H1 (cell line): ENCODE results near the gene FRMD4A. TPM values are rescaled to one million over a fixed set of nuclear protein-coding genes. Genes with fewer than 3 reads are reported as not detected.
"Not testable (repeated sequence)": the region's sequence is repeated elsewhere in the genome, so short reads cannot be mapped to it uniquely, and the experiment has no call there.

ENCODE experiments used
- CTCF ChIA-PET: fragments of 300-600 bp; sonication (Branson Sonifier 250); formaldehyde crosslinking; loops from one replicate; lab custom pipeline; 2021; ENCODE audit not compliant: partially characterized antibody; lab: Charles Lee
- POLR2A ChIA-PET: fragments of 300-600 bp; sonication (Branson Sonifier 250); formaldehyde crosslinking; loops from one replicate; lab custom pipeline; 2021; ENCODE audit warnings: inconsistent platforms; ENCODE audit not compliant: partially characterized antibody; lab: Charles Lee
- DNase-seq, 2 experiments: peaks; one replicate each; pipeline versions ENCODE4 v3.0.0 to v3.0.0-alpha.2; 2010 to 2022; ENCODE audit warnings: low spot score in 2 of 2, low read depth in 1 of 2, mixed read lengths in 1 of 2
- FAIRE-seq: peaks from 2 replicates; lab custom pipeline; 2011; peaks lifted over from hg19 to GRCh38; lab: Jason Lieb, UNC
- H2AFZ ChIP-seq: 2 replicates; pipeline ENCODE4 v1.8.1; 2012; ENCODE audit warnings: low read length, inconsistent platforms
- H2AK5ac ChIP-seq: 2 replicates; pipeline ENCODE4 v1.6.1; 2013; ENCODE audit warnings: low read depth, low read length
- H2BK120ac ChIP-seq: replicated peaks from 2 replicates; pipeline ENCODE3; 2013; ENCODE audit warnings: low read depth, low read length, inconsistent platforms
- H2BK12ac ChIP-seq: 2 replicates; pipeline ENCODE4 v1.6.1; 2013; ENCODE audit warnings: low read depth, low read length
- H2BK15ac ChIP-seq: 2 replicates; pipeline ENCODE4 v1.6.1; 2013; ENCODE audit warnings: low read length
- H2BK20ac ChIP-seq: 2 replicates; pipeline ENCODE4 v1.6.1; 2013; ENCODE audit warnings: low read length
- H2BK5ac ChIP-seq: 2 replicates; pipeline ENCODE4 v1.6.1; 2013; ENCODE audit warnings: low read depth, low read length
- H3K14ac ChIP-seq: 2 replicates; pipeline ENCODE4 v1.6.1; 2013; ENCODE audit warnings: inconsistent platforms; ENCODE audit not compliant: insufficient read length
- H3K18ac ChIP-seq: 2 replicates; pipeline ENCODE4 v1.6.1; 2013; ENCODE audit warnings: low read length; ENCODE audit errors: extremely low read depth
- H3K23ac ChIP-seq: 2 replicates; pipeline ENCODE4 v1.6.1; 2013; ENCODE audit warnings: inconsistent platforms; ENCODE audit not compliant: insufficient read length
- H3K23me2 ChIP-seq: 2 replicates; pipeline ENCODE4 v1.6.1; 2013; ENCODE audit warnings: low read depth, low read length
- H3K27ac ChIP-seq: 2 replicates; pipeline ENCODE4 v1.6.1; 2011; ENCODE audit warnings: low read depth, low read length, inconsistent platforms
- H3K27me3 ChIP-seq, 4 experiments: replicated peaks in 1 of 4; 1 replicate in 1 of 4; 2 replicates in 3 of 4; pipeline versions ENCODE4 v1.6.1 to v1.8.1; 2011 to 2013; ENCODE audit warnings: low read length in 3 of 4, mild to moderate bottlenecking in 3 of 4, inconsistent platforms in 2 of 4, mixed read lengths in 2 of 4, moderate library complexity in 1 of 4; ENCODE audit not compliant: control insufficient read depth in 3 of 4, insufficient read depth in 3 of 4; ENCODE audit errors: extremely low read depth in 1 of 4
- H3K36me3 ChIP-seq, 4 experiments: 2 replicates each; pipeline versions ENCODE4 v1.6.1 to v1.8.1; 2011 to 2013; ENCODE audit warnings: mild to moderate bottlenecking in 4 of 4, low read length in 3 of 4, moderate library complexity in 2 of 4, control low read depth in 1 of 4, inconsistent platforms in 1 of 4; ENCODE audit not compliant: insufficient read depth in 4 of 4, control insufficient read depth in 2 of 4
- H3K4ac ChIP-seq: replicated peaks from 2 replicates; pipeline ENCODE3; 2013; ENCODE audit warnings: low read length, low read depth, mixed read lengths, inconsistent platforms; ENCODE audit not compliant: insufficient read length
- H3K4me1 ChIP-seq, 4 experiments: replicated peaks in 1 of 4; 1 replicate in 1 of 4; 2 replicates in 3 of 4; pipeline versions ENCODE4 v1.6.1 to v1.8.1; 2011 to 2013; ENCODE audit warnings: low read length in 3 of 4, inconsistent platforms in 2 of 4, mixed read lengths in 1 of 4; ENCODE audit not compliant: insufficient read depth in 4 of 4, control insufficient read depth in 3 of 4
- H3K4me2 ChIP-seq, 2 experiments: 2 replicates each; pipeline versions ENCODE4 v1.6.1 to v1.8.1; 2011 to 2013; ENCODE audit warnings: low read depth in 2 of 2, low read length in 2 of 2, control low read depth in 1 of 2, inconsistent platforms in 1 of 2, mild to moderate bottlenecking in 1 of 2; ENCODE audit not compliant: insufficient read depth in 1 of 2
- H3K4me3 ChIP-seq, 4 experiments: fragments of 200-600, 300-600 bp in 1 of 4; sonication (generic), shearing (Covaris generic), sonication (Bioruptor Twin) in 1 of 4; 2 replicates each; pipeline versions ENCODE4 v1.5.1 to v1.8.1; 2011 to 2016; ENCODE audit warnings: low read length in 4 of 4, low read depth in 3 of 4, control low read depth in 2 of 4, inconsistent platforms in 2 of 4, mild to moderate bottlenecking in 2 of 4, mixed read lengths in 1 of 4, moderate library complexity in 1 of 4; ENCODE audit not compliant: insufficient read depth in 2 of 4; ENCODE audit errors: extremely low read depth in 1 of 4
- H3K56ac ChIP-seq: replicated peaks from 2 replicates; pipeline ENCODE3; 2013; ENCODE audit warnings: low read depth, mild to moderate bottlenecking, mixed read lengths, low read length, inconsistent platforms; ENCODE audit not compliant: insufficient read length
- H3K79me1 ChIP-seq: 2 replicates; pipeline ENCODE4 v1.6.1; 2013; ENCODE audit warnings: low read depth, low read length, control low read depth
- H3K79me2 ChIP-seq, 2 experiments: 2 replicates each; pipeline versions ENCODE4 v1.6.1 to v1.8.1; 2012 to 2013; ENCODE audit warnings: low read length in 2 of 2, mild to moderate bottlenecking in 2 of 2, inconsistent platforms in 1 of 2; ENCODE audit not compliant: insufficient read depth in 2 of 2, control insufficient read depth in 1 of 2
- H3K9ac ChIP-seq, 4 experiments: replicated peaks in 1 of 4; 1 replicate in 1 of 4; 2 replicates in 3 of 4; pipeline versions ENCODE4 v1.6.1 to v1.8.1; 2011 to 2013; ENCODE audit warnings: low read depth in 3 of 4, low read length in 3 of 4, control low read depth in 2 of 4, mild to moderate bottlenecking in 2 of 4, moderate library complexity in 2 of 4, inconsistent platforms in 1 of 4; ENCODE audit errors: extremely low read depth in 1 of 4
- H3K9me3 ChIP-seq, 2 experiments: 2 replicates each; pipeline versions ENCODE4 v1.6.1 to v1.8.1; 2012 to 2013; ENCODE audit warnings: mild to moderate bottlenecking in 2 of 2, moderate library complexity in 2 of 2, control low read depth in 1 of 2, inconsistent platforms in 1 of 2, low read depth in 1 of 2, low read length in 1 of 2, mixed read lengths in 1 of 2; ENCODE audit not compliant: insufficient read depth in 2 of 2
- H4K20me1 ChIP-seq, 2 experiments: replicated peaks in 1 of 2; 2 replicates each; pipeline versions ENCODE3 to v1.8.1; 2011 to 2013; ENCODE audit warnings: inconsistent platforms in 2 of 2, low read length in 2 of 2, mild to moderate bottlenecking in 1 of 2; ENCODE audit not compliant: insufficient read depth in 2 of 2, control insufficient read depth in 1 of 2
- H4K5ac ChIP-seq: 2 replicates; pipeline ENCODE4 v1.6.1; 2013; ENCODE audit warnings: low read length, low read depth, mixed read lengths, inconsistent platforms; ENCODE audit not compliant: insufficient read length
- H4K8ac ChIP-seq: 2 replicates; pipeline ENCODE4 v1.8.0; 2013; ENCODE audit warnings: mild to moderate bottlenecking, moderate library complexity, low read length, inconsistent platforms; ENCODE audit not compliant: insufficient read depth; ENCODE audit errors: extremely low read depth
- H4K91ac ChIP-seq: replicated peaks from 2 replicates; pipeline ENCODE3; 2013; ENCODE audit warnings: low read length, mixed read lengths, inconsistent platforms; ENCODE audit not compliant: insufficient read length
- WGBS, 2 experiments: shearing (Covaris generic) in 1 of 2; methylation state at CpG; one replicate each; pipeline versions ENCODE4 v1.1.6 to v1.1.7; 2013 to 2015; ENCODE audit warnings: low lambda C conversion rate in 2 of 2, mixed read lengths in 2 of 2, inconsistent platforms in 1 of 2, low coverage in 1 of 2, missing lambda C conversion rate in 1 of 2; ENCODE audit not compliant: insufficient replicate concordance in 2 of 2, insufficient coverage in 1 of 2, insufficient read length in 1 of 2; ENCODE audit errors: extremely low coverage in 1 of 2, missing lambda C conversion rate in 1 of 2; 5-methylcytosine and 5-hydroxymethylcytosine counted together
- polyA plus RNA-seq, 7 experiments: library from polyadenylated mRNA; depleted of rRNA in 3 of 7; stranded (reverse) in 5 of 7; unstranded in 2 of 7; fragments of >200 nt in 5 of 7; fragments of 200-250 nt in 2 of 7; gene quantifications; 1 replicate in 5 of 7; 2 replicates in 1 of 7; 4 replicates in 1 of 7; pipeline versions ENCODE4 v1.2.1 to v1.2.3, GENCODE V29; 2011 to 2013; ENCODE audit warnings: missing spikeins in 2 of 7, mixed read lengths in 2 of 7
- total RNA-seq: library from RNA; stranded (reverse); fragmentation: NEBNext Ultra II Directional; extraction: Animal tissue kit (Norgen Biotek cat#: 25700); gene quantifications from 2 replicates; pipeline ENCODE4 v1.2.1, GENCODE V29; 2021

FRMD4A gene
- total and polyA plus RNA-seq, 2 of the 8 experiments (the other 6 are each of a cell fraction or from before 2014, with no cell fraction given), result 38.6 to 39.6 TPM

DNA sequence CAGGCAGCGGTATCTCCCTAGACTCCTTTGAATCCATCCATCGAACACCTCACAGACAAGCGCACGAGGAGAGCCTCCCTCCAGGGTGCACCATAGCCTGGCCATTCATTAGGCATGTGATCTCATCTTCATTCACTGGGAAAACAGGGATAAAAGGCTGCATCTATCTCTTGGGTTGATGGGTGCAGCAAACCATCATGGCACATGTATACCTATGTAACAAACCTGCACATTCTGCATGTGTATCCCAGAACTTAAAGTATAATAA lies 552.1 kb downstream of the FRMD4A start:
- H2BK12ac ChIP-seq, DNase-seq, H3K56ac ChIP-seq, H3K4me1 ChIP-seq, H2BK20ac ChIP-seq, H3K27me3 ChIP-seq, H3K36me3 ChIP-seq, H3K9ac ChIP-seq, H2AFZ ChIP-seq, H3K4me3 ChIP-seq, H4K8ac ChIP-seq, H2BK120ac ChIP-seq, H4K5ac ChIP-seq, H3K23me2 ChIP-seq, H2BK5ac ChIP-seq, FAIRE-seq, H3K4me2 ChIP-seq, H2AK5ac ChIP-seq, H3K14ac ChIP-seq, POLR2A ChIA-PET, H3K23ac ChIP-seq, H3K79me2 ChIP-seq, H4K20me1 ChIP-seq, H4K91ac ChIP-seq, H3K18ac ChIP-seq, H2BK15ac ChIP-seq, CTCF ChIA-PET, H3K4ac ChIP-seq, H3K79me1 ChIP-seq, H3K27ac ChIP-seq, H3K9me3 ChIP-seq: not testable (repeated sequence)
- WGBS, 2 experiments, result 87% methylated on average over 4 of the region's 4 CpGs; no CpG with 5 or more reads in 1 of the 2 experiments
